Parathyroid adenoma (tissue), 2 donors: ENCODE measurements around the gene SCRT2.
A peak's percentile ranks its signal among the peaks of the same experiment; 100 is the strongest.

Experiments used
- H2AFZ ChIP-seq: fragments of 300-600 bp; sonication (generic); one replicate; pipeline ENCODE4 v1.7.0; 2017; ENCODE audit warnings: antibody characterized with exemption, mild to moderate bottlenecking
- H3K27ac ChIP-seq: fragments of 300-600 bp; sonication (generic); one replicate; pipeline ENCODE4 v1.7.0; 2017
- H3K27me3 ChIP-seq: fragments of 300-600 bp; sonication (generic); one replicate; pipeline ENCODE4 v1.7.0; 2017; ENCODE audit warnings: low read length; ENCODE audit not compliant: control insufficient read depth, insufficient read depth
- H3K36me3 ChIP-seq: fragments of 300-600 bp; sonication (generic); one replicate; pipeline ENCODE4 v1.7.0; 2017; ENCODE audit warnings: low read length; ENCODE audit not compliant: control insufficient read depth, insufficient read depth
- H3K4me1 ChIP-seq: fragments of 300-600 bp; sonication (generic); one replicate; pipeline ENCODE4 v1.7.0; 2017; ENCODE audit warnings: control low read depth
- H3K4me2 ChIP-seq: fragments of 300-600 bp; sonication (generic); one replicate; pipeline ENCODE4 v1.7.0; 2017; ENCODE audit warnings: low read length
- H3K4me3 ChIP-seq: fragments of 300-600 bp; sonication (generic); one replicate; pipeline ENCODE4 v1.7.0; 2017; ENCODE audit warnings: low read depth, low read length
- H3K79me2 ChIP-seq: fragments of 300-600 bp; sonication (generic); one replicate; pipeline ENCODE4 v1.7.0; 2017; ENCODE audit warnings: control low read depth
- H3K9ac ChIP-seq: fragments of 300-600 bp; sonication (generic); one replicate; pipeline ENCODE4 v1.7.0; 2017; ENCODE audit warnings: mild to moderate bottlenecking
- H3K9me3 ChIP-seq: fragments of 300-600 bp; sonication (generic); one replicate; pipeline ENCODE4 v1.7.0; 2017; ENCODE audit warnings: low read length; ENCODE audit not compliant: control insufficient read depth
- CTCF ChIP-seq: fragments of 300-600 bp; sonication (generic); IDR thresholded peaks from one replicate; pipeline ENCODE4 v1.7.0; 2017; ENCODE audit warnings: antibody characterized with exemption, mild to moderate bottlenecking
- donor health status: primary hyperparathyroidism.

Gene SCRT2

DNA sequence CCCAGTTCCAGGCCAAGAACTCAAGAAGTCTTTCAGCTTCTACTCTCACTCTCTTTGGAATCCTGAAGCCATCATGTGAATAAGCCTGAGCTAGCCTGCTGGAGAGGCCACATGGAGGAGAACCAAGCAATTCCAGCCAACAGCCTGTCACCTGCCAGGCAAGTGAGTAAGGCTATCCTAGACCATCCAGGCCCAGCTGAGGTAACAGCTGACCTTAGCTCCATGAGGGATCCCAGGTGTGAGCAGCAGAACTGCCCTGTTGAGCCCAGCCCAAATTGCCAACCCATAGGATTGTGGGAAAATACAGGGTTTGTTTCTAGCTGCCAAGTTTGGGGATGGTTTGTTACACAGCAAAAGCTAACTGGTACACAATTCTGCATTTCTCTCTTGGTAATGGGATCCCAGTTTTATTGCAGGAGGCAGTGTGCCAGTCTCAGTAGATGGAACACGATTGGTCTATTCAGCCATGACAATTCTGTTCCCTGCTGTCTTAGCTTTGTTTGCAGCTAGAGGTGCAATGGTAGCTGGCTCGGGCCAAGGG is 28.1 kb downstream of the SCRT2 start:
- no peak for TF ChIP-seq CTCF
- H3K4me3 ChIP-seq: no peak overlapping the region

DNA sequence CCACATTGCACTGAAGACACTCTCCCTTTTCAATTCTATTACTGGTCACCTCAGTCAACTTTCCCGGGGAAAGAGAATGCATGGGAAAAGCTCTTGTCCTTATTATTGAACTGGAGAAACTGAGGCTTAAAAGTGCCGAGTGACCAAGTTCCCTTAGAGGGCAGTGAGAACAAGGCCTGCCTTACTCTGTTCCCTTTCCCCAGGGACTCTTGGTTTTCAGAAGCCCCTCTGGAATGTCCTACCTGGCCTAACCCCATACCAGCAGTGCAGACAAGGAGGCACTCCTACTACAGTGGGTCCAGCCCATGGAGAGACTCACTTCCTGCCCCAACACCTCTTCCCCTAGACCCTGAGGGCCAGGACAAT is 28.8 kb downstream of the SCRT2 start:
- no peak overlapping the region for H3K4me3 ChIP-seq
- no peak for TF ChIP-seq CTCF
- H3K27me3 ChIP-seq: no peaks in the 10 kb centered on the region
- H3K27ac ChIP-seq: no peak overlapping the region
- H3K4me1 ChIP-seq: peaks cover 2% of the 10 kb centered on the region
- H2AFZ ChIP-seq: no peak overlapping the region
- H3K79me2 ChIP-seq: no peaks in the 10 kb centered on the region
- no peak overlapping the region for H3K4me2 ChIP-seq
- H3K9me3 ChIP-seq: no peaks in the 10 kb centered on the region
- H3K9ac ChIP-seq: no peak overlapping the region
- no peaks in the 10 kb centered on the region for H3K36me3 ChIP-seq

More for the DNA sequence above, 28.1 kb downstream of the SCRT2 start:
- no peaks in the 10 kb centered on the region for H3K79me2 ChIP-seq
- no peak overlapping the region for H2AFZ ChIP-seq
- H3K27ac ChIP-seq: no peak overlapping the region
- H3K9ac ChIP-seq: no peak overlapping the region
- no peaks in the 10 kb centered on the region for H3K27me3 ChIP-seq
- no peaks in the 10 kb centered on the region for H3K9me3 ChIP-seq
- peaks cover 5% of the 10 kb centered on the region for H3K4me1 ChIP-seq
- no peak overlapping the region for H3K4me2 ChIP-seq
- no peaks in the 10 kb centered on the region for H3K36me3 ChIP-seq

- no peak overlapping the region for H3K27ac ChIP-seq
- no peaks in the 10 kb centered on the region for H3K36me3 ChIP-seq
- no peak overlapping the region for H3K4me2 ChIP-seq
- no peak for TF ChIP-seq CTCF
- H3K4me1 ChIP-seq: peaks cover 2% of the 10 kb centered on the region
- H3K9me3 ChIP-seq: no peaks in the 10 kb centered on the region
- no peak overlapping the region for H2AFZ ChIP-seq
- no peaks in the 10 kb centered on the region for H3K79me2 ChIP-seq
- no peak overlapping the region for H3K9ac ChIP-seq
- H3K27me3 ChIP-seq: no peaks in the 10 kb centered on the region
- no peak overlapping the region for H3K4me3 ChIP-seq
Measured at GRCh38 chr20:646107-646867, 29.3 kb downstream of the SCRT2 start.

GRCh38 chr20:645318-646106 is 30.1 kb downstream of the SCRT2 start:
- no peaks in the 10 kb centered on the region for H3K27me3 ChIP-seq
- H2AFZ ChIP-seq: no peak overlapping the region
- no peak overlapping the region for H3K9ac ChIP-seq
- no peaks in the 10 kb centered on the region for H3K9me3 ChIP-seq
- H3K4me2 ChIP-seq: no peak overlapping the region
- no peaks in the 10 kb centered on the region for H3K79me2 ChIP-seq
- no peak overlapping the region for H3K27ac ChIP-seq
- peak; percentile 95 for TF ChIP-seq CTCF
- H3K4me3 ChIP-seq: no peak overlapping the region
- no peaks in the 10 kb centered on the region for H3K36me3 ChIP-seq
- peaks cover 2% of the 10 kb centered on the region for H3K4me1 ChIP-seq
